HFF-Myc (cell line): ENCODE data around the gene GRIK4.

Experiments used
- DNase-seq: peaks from one replicate; pipeline ENCODE4 v3.0.0-alpha.2; 2011; ENCODE audit warnings: low read depth; ENCODE audit errors: extremely low read depth
- H3K4me3 ChIP-seq: replicated peaks from 2 replicates; pipeline ENCODE4 v1.5.1; 2011; ENCODE audit warnings: low read depth, mild to moderate bottlenecking, control low read depth, low read length
- TF ChIP-seq, protein P1 (sequence below): IDR thresholded peaks from 2 replicates; pipeline ENCODE4 v1.5.1; 2012; ENCODE audit warnings: mild to moderate bottlenecking, low read depth, low read length, control low read depth; ENCODE audit errors: missing control alignments

GRIK4 gene

DNA sequence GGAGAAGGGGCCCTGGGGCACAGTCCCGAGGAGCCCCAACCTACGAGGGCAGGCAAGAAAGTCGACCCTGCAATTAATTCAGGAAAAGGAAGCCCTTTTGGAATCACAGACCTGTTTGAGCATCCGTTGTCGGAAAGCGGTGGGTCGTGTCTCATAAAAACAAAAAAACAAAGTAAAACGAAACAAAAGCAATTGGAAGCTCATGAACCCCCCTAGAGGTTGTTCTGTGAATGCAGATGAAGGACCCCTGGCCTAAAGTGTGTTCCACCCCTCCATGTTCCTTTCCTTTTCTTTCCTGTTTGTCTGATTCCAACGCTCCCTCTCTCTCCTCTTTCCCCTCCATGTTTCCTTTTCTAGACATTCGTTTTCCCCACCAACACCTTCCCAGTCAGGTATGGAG lies 203.7 kb downstream of the GRIK4 start:
- TF ChIP-seq, protein P1, sequence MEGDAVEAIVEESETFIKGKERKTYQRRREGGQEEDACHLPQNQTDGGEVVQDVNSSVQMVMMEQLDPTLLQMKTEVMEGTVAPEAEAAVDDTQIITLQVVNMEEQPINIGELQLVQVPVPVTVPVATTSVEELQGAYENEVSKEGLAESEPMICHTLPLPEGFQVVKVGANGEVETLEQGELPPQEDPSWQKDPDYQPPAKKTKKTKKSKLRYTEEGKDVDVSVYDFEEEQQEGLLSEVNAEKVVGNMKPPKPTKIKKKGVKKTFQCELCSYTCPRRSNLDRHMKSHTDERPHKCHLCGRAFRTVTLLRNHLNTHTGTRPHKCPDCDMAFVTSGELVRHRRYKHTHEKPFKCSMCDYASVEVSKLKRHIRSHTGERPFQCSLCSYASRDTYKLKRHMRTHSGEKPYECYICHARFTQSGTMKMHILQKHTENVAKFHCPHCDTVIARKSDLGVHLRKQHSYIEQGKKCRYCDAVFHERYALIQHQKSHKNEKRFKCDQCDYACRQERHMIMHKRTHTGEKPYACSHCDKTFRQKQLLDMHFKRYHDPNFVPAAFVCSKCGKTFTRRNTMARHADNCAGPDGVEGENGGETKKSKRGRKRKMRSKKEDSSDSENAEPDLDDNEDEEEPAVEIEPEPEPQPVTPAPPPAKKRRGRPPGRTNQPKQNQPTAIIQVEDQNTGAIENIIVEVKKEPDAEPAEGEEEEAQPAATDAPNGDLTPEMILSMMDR = peak; percentile 66
- DNase-seq = no peak
- peak overlapping the region; percentile 3; the same call in 1 of the 2 replicates for H3K4me3 ChIP-seq

DNA sequence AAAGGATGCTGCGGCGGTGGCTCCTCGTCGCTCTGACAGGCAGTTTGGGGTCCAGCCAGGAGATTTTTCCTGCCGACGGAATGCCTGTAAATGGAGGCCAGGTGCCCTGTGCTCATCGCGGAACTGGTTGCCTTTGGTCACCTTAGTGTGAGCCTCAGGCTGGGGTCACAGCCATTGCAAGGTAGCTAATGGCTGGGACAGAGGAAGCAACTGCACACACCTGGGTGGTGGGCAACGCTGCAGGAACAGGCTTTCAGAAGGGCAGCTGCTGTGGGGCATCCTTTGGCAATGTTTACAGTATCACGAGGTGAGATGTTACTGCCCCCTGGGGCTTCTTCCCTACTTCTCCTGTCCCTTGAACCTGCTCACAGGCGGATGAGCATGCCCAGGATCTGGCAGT lies 205.5 kb downstream of the GRIK4 start:
- no peak for DNase-seq
- H3K4me3 ChIP-seq = no peak overlapping the region
- TF ChIP-seq, protein P1 = no peak

DNA sequence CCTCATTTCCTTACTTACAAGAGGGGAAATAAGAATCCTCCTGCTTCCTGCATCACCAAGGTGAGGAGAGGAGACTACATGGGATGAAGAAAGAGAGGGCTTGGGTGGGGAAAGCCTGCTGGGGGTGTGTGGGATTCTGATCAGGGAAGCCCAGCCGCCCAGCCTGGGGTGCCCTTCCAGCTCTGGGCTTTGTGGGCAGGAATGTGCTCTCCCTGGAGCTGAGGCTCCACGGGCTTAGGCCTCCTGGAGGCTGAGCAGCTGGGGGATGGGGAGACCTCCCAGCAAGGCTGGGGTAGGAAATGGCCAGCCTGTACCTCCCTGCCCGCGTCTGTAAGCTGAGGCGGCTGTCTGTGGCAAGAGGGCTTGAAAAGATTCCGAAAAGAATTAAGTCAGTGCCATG lies 206.1 kb downstream of the GRIK4 start:
- TF ChIP-seq, protein P1 = no peak
- no peak overlapping the region for H3K4me3 ChIP-seq
- no peak for DNase-seq

DNA sequence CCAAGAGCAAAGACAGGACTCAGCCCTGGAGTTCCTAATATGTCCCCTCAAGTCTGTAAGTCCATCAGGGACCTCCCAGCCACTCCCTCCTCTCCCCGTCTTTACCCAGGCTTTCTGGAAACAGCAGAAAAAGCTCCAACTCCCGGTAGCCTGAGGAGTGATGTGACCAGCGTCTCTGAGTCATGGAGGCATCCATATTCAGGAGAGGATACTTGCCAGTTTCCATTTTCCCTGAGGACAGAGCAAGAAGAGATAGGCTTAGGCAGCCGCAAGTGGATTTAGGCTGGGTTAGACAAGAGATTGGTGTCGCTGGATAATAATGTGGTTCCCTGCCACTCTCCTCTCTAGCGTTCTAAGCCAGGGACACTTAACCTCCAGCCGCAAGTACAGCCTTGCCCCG lies 206.6 kb downstream of the GRIK4 start:
- no peak overlapping the region for H3K4me3 ChIP-seq
- DNase-seq = no peak
- TF ChIP-seq, protein P1 = no peak

DNA sequence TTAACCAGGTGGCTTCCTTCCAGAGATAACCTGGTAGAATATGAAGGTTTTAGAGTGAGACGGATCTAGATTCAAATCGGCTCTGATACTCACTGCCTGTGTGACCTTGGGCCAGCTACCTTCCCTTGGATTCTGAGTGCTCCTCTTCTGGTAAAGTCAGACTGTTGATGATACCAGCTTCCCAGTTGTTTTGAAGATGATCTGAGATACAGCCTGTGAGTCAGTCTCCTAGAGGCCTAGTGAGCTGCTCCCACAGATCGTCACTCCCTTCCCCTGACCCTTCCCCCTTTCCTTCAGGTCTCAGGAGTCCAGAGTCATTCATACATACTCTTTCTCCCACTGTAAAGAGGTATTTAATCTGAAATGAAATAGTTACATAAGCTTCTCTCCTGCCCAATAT lies 207.8 kb downstream of the GRIK4 start:
- DNase-seq = no peak
- TF ChIP-seq, protein P1 = no peak
- H3K4me3 ChIP-seq = no peak overlapping the region

DNA sequence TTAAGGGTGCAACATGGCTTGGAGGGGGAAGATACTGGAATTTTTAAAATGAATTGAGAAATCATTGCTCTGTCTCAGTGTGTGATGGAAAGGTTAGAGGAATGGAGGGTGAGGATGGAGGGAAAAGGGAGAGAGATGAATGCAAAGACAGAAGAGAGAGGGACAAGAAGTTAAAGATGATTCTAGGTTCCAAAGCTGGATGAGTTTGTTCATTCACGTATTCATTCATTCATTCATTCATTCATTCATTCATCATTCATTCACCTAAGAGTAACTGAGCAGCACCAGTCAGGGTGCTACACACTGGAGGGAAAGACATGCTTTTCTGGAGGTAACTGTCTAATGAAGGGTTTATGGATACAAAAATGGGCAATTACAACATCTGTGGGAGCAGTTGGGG lies 209.2 kb downstream of the GRIK4 start:
- DNase-seq = no peak
- H3K4me3 ChIP-seq = no peak overlapping the region
- TF ChIP-seq, protein P1 = no peak

DNA sequence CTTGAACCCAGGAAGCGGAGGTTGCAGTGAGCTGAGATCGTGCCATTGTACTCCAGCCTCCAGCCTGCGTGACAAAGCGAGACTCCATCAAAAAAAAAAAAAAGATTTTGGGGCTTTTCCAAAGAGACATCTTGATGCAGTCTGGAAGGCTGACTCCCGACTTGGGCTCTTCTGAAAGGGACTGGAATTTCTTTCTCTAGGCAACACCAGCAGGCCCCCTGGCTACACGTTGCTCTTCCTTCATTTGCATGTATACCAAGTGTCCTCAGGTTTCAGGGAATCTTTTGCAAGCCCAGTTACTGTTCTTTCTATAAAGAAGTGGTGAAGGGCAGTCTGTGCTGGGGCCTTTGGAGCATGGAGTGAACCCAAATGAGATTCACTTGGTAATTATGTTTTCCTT lies 211.0 kb downstream of the GRIK4 start:
- DNase-seq = no peak
- TF ChIP-seq, protein P1 = no peak
- H3K4me3 ChIP-seq = no peak overlapping the region
